ENCODE measurements around the gene ITGAL.
"Not testable (repeated sequence)": the region's sequence is repeated elsewhere in the genome, so short reads cannot be mapped to it uniquely, and the experiment has no call there.

Gene ITGAL

DNA sequence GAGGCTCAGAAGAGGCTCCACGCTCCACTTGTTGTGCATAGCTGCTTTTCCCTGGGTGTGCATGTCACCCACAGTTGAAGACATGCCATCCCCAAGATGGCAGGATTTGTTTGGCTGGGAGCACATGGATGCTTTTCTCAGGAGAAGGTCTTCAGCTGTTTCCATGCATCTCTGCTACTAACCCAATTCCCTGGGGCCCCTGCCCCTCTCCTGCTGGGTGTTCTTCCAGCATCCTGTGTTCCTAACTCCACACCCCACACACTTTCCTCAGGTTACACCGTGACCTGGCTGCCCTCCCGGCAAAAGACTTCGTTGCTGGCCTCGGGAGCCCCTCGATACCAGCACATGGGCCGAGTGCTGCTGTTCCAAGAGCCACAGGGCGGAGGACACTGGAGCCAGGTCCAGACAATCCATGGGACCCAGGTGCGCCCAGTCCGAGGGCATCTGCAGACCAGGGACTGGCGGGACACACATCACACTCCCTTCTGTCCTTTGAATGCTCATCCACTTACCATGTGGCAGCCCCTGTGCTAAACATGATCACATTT, 21.5 kb downstream of the ITGAL start:
- DNase-seq: no peak

DNA sequence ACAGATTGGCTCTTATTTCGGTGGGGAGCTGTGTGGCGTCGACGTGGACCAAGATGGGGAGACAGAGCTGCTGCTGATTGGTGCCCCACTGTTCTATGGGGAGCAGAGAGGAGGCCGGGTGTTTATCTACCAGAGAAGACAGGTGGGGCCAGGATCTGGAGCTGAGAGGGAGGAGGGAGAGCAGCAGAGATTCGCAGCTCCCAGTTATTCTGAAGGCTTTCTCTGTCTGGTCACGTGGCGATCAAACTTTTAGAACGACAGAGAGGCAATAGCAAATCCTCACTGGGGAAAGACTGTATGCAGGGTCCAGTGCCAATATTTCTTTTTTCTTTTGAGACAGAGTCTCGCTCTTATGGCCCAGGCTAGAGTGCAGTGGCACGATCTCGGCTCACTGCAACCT, 22.2 kb downstream of the ITGAL start:
- DNase-seq: no peak

DNA sequence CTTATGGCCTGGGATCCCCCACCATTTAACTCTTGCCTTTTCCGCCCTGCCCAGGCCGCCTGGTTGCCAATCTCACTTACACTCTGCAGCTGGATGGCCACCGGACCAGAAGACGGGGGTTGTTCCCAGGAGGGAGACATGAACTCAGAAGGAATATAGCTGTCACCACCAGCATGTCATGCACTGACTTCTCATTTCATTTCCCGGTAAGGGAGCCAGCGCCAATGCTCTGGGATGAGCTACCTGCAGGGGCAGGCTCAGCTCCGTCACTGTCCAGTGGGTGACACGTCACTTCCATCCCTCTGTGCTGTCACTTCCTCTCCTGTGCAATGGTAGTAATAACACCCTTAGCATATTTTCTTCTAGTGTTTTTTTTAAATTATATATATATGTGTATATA, 26.7 kb downstream of the ITGAL start:
- no peak for DNase-seq

DNA sequence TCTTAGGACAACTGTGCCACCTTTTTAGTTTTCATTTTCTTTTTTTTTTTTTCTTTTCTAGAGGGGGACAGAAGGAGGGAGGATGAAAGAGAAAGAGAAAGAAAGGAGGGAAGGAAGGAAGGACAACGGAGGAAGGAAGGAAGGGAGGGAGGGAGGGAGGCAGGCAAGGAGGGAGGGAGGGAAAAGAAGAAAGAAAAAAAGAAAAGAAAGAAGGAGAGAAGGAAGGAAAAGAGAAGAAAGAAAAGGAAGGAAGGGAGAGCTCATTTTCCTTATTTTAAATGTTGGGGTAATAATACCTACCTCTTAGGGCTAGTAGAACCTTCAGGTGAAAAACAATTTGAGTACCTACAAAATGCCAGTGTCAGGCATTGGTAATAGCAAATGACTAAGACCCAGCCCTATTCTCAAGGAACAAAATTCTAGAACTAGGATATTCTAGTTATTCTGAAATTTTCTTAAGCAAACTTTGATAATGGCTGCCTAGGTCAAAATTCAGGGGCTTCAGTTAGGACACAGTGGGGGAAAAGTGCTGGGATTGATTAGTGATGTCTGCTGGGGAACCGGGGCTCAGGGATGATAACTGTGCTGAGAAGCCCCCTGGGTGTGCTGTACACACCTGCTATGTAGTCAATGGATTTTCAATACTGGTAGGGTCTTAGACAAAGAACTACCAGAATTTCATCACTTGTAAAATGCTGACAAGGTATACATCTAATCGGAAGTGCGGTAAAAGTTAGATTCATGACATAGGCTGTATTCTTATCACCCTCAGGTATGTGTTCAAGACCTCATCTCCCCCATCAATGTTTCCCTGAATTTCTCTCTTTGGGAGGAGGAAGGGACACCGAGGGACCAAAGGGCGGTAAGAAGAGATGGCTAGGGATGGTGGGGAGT, 31.1 kb downstream of the ITGAL start:
- DNase-seq: no peak

DNA sequence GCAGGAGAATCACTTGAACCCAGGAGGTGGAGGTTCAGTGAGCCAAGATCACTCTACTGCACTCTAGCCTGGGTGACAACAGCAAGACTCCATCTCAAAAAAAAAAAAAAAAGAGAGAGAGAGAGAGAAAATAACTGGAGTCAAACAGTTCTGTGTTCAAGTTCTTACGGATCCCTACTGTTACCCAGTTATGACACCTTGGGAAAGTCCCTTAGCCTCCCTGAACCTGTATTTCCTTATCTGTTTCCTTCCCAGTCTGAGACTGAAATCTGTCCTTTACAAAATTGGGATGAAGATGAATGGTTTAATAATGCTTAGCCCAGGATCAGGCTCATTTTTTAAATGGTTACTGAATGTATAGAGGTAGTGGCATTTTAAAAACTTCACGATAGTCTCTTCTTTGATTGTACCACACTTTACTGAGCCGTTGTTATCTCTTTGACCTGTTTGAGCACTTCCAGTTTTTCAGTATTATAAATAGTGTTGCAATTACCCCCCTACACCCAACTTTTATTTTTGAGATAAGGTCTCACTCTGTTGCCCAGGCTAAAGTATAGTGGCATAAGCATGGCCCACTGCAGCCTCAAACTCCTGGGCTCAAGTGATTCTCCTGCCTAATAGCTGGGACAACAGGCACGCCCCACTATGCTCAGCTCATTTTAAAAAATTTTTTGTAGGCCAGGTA, 36.7 kb downstream of the ITGAL start:
- no peak for DNase-seq

DNA sequence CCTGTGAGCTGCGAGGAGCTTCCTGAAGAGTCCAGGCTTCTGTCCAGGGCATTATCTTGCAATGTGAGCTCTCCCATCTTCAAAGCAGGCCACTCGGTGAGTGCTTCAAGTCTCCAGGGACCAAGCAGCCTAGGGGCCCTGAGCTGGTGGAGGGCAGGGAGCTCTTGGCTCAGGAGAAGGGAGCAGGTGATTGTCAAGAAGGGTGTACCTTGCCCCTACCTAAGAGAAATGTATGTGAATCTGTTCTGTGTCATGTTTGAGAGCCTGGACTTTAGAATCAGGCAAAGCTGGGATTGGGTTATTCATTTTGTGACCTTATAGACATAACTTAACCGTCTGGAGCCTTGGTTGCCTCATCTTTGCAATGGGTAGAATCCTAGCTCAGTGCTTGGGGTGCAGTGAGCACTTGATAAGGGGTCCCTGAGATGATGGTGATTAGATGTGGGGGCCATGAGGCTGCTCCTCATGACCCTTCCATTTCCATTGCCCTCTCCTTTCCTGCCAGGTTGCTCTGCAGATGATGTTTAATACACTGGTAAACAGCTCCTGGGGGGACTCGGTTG, 37.9 kb downstream of the ITGAL start:
- no peak for DNase-seq

DNA sequence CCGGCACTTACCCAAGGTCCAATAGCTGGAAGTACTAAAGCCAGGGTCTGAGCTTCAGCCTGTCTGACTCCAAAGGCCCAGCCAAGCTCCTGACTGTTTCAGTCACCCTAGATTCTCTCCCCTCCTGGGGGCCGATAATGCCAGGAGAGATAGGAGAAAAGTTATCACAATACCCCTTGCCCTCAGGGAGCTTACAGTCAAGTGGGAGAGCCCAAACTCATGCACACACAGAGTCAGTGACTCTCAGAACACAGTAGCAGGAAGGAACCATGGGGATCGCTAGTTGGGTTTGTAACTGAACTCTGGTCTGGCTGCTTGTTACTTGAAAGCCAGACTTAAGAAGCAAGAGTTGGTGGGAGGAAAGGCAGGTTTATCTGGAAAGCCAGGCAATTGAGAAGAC, 39.0 kb downstream of the ITGAL start:
- no peak for DNase-seq

DNA sequence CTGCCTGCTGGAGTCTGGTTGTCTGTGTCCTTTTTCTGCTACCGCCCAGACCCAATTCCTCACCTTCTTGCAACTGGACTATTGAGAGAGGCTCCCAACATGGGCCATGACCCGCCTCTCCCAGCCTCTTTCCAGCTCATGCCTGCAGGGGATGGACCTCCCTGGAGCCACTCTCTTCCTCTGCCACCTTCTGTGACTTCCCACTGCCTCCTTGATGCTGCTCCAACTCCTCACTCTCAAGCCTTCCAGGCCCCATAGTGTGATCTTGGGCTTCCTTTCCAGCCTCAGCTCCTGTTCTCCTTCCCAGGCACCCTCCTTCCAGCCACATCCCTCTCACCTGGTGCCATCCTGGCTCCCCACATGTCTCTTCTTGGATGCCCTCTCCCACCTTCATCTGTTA, 42.7 kb downstream of the ITGAL start:
- no peak for DNase-seq

DNA sequence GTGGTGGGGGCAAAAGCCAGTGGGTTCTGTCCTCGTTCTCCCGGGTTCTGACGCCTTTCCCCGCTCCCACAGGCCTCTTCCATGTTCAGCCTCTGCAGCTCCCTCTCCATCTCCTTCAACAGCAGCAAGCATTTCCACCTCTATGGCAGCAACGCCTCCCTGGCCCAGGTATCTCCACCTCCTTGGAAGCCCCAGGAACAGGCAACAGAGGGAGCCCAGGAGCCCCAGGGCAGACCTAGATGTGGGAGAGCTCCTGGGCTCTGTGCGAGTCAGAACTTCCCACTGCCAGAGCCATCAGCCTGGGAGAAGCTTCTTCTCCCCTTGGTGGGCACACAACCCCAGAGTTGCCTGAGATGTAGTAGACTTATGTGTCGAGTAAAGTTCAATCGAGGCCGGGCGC, 46.0 kb downstream of the ITGAL start:
- no peak for DNase-seq

DNA sequence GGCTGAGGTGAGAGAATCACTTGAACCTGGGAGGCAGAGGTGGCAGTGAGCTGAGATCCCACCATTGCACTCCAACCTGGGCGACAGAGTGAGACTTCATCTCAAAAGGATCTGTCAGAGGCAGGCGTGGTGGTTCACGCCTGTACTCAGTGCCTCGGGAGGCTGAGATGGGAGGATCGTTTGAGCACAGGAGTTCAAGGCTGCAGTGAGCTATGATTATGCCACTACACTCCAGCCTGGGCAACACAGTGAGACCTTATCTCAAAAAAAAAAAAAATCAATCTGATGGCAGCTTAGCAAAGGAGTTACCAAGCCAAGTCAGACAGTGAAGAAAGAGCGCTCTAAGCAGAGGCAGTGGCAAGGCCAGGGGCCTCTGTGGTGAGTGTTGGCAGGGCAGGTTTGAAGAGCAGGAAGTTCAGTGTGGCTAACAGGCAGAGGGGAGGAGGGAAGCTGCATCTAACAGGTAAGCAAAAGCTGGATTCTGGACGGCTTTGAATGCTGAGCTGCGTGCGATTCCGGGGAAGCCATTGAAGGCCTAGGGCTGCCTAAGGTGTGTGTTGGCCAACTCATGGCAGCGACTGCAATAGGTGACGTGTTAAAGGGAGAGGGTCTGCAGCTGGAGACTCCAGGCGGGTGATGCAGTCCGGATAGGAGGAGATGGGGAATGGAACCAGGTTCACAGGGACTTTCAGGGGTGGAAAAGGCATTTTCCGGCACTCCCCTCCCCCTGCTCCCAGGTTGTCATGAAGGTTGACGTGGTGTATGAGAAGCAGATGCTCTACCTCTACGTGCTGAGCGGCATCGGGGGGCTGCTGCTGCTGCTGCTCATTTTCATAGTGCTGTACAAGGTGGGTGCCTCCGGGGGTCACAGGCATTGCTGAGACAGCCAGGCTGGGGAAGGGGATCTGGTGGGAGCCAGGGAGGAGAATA, 46.8 kb downstream of the ITGAL start:
- DNase-seq: no peak

DNA sequence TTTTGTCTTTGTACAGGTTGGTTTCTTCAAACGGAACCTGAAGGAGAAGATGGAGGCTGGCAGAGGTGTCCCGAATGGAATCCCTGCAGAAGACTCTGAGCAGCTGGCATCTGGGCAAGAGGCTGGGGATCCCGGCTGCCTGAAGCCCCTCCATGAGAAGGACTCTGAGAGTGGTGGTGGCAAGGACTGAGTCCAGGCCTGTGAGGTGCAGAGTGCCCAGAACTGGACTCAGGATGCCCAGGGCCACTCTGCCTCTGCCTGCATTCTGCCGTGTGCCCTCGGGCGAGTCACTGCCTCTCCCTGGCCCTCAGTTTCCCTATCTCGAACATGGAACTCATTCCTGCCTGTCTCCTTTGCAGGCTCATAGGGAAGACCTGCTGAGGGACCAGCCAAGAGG, 48.9 kb downstream of the ITGAL start:
- no peak for DNase-seq

DNA sequence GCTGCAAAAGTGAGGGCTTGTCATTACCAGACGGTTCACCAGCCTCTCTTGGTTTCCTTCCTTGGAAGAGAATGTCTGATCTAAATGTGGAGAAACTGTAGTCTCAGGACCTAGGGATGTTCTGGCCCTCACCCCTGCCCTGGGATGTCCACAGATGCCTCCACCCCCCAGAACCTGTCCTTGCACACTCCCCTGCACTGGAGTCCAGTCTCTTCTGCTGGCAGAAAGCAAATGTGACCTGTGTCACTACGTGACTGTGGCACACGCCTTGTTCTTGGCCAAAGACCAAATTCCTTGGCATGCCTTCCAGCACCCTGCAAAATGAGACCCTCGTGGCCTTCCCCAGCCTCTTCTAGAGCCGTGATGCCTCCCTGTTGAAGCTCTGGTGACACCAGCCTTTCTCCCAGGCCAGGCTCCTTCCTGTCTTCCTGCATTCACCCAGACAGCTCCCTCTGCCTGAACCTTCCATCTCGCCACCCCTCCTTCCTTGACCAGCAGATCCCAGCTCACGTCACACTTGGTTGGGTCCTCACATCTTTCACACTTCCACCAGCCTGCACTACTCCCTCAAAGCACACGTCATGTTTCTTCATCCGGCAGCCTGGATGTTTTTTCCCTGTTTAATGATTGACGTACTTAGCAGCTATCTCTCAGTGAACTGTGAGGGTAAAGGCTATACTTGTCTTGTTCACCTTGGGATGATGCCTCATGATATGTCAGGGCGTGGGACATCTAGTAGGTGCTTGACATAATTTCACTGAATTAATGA, 49.5 kb downstream of the ITGAL start:
- DNase-seq: no peak

DNA sequence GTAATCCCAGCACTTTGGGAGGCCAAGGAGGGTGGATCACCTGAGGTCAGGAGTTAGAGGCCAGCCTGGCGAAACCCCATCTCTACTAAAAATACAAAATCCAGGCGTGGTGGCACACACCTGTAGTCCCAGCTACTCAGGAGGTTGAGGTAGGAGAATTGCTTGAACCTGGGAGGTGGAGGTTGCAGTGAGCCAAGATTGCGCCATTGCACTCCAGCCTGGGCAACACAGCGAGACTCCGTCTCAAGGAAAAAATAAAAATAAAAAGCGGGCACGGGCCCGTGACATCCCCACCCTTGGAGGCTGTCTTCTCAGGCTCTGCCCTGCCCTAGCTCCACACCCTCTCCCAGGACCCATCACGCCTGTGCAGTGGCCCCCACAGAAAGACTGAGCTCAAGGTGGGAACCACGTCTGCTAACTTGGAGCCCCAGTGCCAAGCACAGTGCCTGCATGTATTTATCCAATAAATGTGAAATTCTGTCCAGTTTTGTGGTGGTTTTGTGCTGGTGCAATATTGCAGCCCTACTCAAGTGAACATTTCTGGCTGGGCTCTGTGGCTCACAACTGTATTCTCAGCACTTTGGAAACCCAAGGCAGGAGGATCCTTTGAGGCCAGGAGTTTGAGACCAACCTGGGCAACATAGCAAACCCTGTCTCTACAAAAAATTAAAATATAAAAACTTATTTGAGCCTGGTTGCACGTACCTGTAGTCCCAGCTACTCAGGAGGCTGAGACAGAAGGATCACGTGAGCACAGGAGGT, 50.3 kb downstream of the ITGAL start:
- not testable (repeated sequence) for DNase-seq

DNA sequence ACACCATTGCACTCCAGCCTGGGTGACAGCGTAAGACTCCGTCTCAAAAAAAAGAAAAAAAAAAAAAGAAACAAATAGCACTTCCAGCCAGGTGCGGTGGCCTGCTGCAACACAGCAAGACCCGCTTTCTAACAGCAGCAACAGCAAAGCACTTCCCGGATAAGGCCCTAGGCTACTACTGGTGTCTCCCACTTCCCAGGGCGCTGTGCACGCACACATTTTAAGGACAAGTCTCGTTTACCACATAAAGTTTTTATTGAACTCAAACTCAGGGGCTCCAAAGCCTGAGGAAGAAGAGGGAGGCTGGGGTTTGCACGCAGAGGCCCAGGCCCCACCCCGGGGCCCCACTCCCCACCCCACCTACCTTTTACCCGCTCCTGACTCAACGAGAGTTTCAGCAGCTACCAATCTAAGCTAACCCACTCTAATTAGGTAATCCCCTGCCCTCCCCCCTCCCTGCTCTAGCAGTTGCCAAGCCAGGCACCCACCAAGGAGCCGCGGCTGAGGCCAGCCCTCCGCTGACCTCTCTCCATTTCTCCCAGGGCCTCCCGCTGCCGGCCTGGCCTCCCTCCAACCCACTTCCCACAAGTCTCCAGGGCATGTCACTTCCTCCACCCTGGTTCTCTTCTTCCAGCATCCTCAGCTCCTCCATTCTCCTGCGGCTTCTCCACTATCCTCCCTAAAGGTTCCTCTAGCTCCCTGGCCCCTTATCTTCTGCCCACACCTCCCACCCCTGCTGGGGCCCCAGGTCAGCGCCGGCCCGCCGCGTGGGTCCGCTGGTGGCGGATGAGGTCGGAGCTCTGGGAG, 51.4 kb downstream of the ITGAL start:
- DNase-seq: no peak

DNA sequence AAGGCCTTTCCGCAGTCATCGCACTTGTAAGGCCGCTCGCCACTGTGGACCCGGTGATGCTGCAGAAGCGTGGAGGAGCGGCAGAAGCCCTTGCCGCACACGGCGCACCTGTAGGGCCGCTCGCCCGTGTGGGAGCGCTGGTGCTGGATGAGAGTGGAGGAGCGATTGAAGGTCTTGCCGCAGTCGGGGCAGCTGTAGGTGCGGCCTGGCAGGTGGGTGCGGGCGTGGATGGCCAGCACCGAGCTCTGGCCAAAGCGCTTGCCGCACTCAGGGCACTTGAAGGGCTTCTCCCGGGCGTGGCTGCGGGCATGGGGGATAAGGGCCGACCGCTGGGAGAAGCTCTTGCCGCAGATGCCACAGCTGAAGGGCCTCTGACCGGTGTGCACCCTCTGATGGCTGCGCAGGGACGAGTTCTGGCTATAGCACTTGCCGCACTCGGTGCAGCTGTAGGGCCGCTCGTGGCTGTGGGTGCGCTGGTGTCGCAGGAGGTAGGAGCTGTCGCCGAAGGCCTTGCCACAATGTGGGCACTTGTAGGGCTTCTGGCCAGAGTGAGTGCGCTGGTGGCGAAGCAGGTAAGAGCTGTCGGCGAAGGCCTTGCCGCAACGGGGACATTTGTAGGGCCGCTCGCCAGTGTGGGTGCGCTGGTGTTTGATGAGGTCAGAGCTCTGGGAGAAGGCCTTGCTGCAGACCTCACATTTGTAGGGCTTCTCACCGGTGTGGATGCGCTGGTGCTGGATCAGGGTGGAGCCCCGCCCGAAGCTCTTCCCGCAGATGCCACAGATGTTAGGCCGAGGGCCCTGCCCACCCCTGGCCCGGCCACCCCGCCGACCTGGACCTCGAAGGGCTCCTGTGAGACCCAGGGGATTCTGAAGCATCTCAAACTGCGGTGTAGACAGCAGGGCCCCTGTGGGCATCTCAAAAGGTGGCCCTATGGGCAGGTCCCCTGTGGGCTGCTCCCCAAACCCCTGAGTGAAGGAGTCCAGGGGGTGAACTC, 52.3 kb downstream of the ITGAL start:
- no peak for DNase-seq

DNA sequence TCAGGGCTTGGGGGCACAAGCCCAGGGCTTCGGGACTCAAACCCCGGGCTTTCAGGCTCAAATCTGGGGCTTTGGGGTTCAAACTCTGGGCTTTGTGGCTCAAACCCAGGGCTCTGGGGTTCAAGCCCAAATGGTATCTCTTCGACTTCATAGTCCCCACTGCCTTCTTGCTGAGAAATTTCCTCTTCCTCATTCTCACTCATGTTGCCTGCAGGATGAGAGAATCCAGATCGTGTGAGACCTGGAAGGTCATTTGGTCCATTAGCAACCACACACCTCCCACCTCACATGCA, 53.2 kb downstream of the ITGAL start:
- no peak for DNase-seq

DNA sequence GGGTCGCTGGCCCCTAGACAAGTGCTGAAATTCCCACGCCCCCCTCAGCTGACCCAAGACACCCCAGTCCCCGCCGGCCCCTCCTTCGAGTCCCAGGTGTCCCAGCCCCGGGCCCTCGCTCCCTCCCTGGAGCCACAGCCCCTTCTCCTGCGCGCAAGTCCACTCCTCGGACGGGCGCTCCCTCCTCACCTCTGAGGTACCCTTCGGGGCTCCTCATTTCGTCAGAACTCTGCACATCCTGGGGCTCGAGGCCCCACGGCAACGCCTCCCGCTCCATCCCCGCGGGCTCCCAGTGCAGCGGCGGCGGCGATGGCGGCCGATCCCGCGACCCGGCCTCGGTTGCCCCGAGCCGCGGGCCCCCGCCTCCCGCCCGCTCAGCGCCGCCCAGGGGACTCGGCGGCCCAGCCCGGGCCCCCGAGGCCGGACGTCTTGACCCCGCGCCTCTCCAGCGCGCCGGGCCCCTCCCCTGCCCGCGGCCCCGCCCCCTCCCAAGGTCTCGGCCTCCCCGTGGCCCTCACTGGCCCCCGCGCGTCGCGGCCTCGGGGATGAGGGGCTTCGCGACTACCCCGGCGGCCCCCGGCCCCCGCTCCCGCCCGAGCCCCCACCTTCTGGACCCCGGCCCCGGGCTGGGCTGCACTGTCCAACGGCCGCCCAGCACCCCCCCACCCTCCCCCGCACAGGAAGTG, 53.7 kb downstream of the ITGAL start, which contains the start of gene ZNF768:
Gene ZNF768 (minus strand): TSS at position 430 of the 686 bp plus-strand sequence. CDS start 153 bp downstream, at position 277.
- DNase-seq: no peak

Data from activated T-cell treated with anti-CD3 and anti-CD28 coated beads for 4 hours (primary cell).